H1 (cell line): ENCODE results near the gene ELMO3. TPM values are rescaled to one million over a fixed set of nuclear protein-coding genes. Genes with fewer than 3 reads are reported as not detected.

ENCODE experiments used
- CTCF ChIA-PET: fragments of 300-600 bp; sonication (Branson Sonifier 250); formaldehyde crosslinking; loops from one replicate; lab custom pipeline; 2021; ENCODE audit not compliant: partially characterized antibody; lab: Charles Lee
- POLR2A ChIA-PET: fragments of 300-600 bp; sonication (Branson Sonifier 250); formaldehyde crosslinking; loops from one replicate; lab custom pipeline; 2021; ENCODE audit warnings: inconsistent platforms; ENCODE audit not compliant: partially characterized antibody; lab: Charles Lee
- DNase-seq, 2 experiments: peaks; one replicate each; pipeline versions ENCODE4 v3.0.0 to v3.0.0-alpha.2; 2010 to 2022; ENCODE audit warnings: low spot score in 2 of 2, low read depth in 1 of 2, mixed read lengths in 1 of 2
- FAIRE-seq: peaks from 2 replicates; lab custom pipeline; 2011; peaks lifted over from hg19 to GRCh38; lab: Jason Lieb, UNC
- H2AFZ ChIP-seq: 2 replicates; pipeline ENCODE4 v1.8.1; 2012; ENCODE audit warnings: low read length, inconsistent platforms
- H2AK5ac ChIP-seq: 2 replicates; pipeline ENCODE4 v1.6.1; 2013; ENCODE audit warnings: low read depth, low read length
- H2BK120ac ChIP-seq: replicated peaks from 2 replicates; pipeline ENCODE3; 2013; ENCODE audit warnings: low read depth, low read length, inconsistent platforms
- H2BK12ac ChIP-seq: 2 replicates; pipeline ENCODE4 v1.6.1; 2013; ENCODE audit warnings: low read depth, low read length
- H2BK15ac ChIP-seq: 2 replicates; pipeline ENCODE4 v1.6.1; 2013; ENCODE audit warnings: low read length
- H2BK20ac ChIP-seq: 2 replicates; pipeline ENCODE4 v1.6.1; 2013; ENCODE audit warnings: low read length
- H2BK5ac ChIP-seq: 2 replicates; pipeline ENCODE4 v1.6.1; 2013; ENCODE audit warnings: low read depth, low read length
- H3K14ac ChIP-seq: 2 replicates; pipeline ENCODE4 v1.6.1; 2013; ENCODE audit warnings: inconsistent platforms; ENCODE audit not compliant: insufficient read length
- H3K18ac ChIP-seq: 2 replicates; pipeline ENCODE4 v1.6.1; 2013; ENCODE audit warnings: low read length; ENCODE audit errors: extremely low read depth
- H3K23ac ChIP-seq: 2 replicates; pipeline ENCODE4 v1.6.1; 2013; ENCODE audit warnings: inconsistent platforms; ENCODE audit not compliant: insufficient read length
- H3K23me2 ChIP-seq: 2 replicates; pipeline ENCODE4 v1.6.1; 2013; ENCODE audit warnings: low read depth, low read length
- H3K27ac ChIP-seq: 2 replicates; pipeline ENCODE4 v1.6.1; 2011; ENCODE audit warnings: low read depth, low read length, inconsistent platforms
- H3K27me3 ChIP-seq, 4 experiments: replicated peaks in 1 of 4; 1 replicate in 1 of 4; 2 replicates in 3 of 4; pipeline versions ENCODE4 v1.6.1 to v1.8.1; 2011 to 2013; ENCODE audit warnings: low read length in 3 of 4, mild to moderate bottlenecking in 3 of 4, inconsistent platforms in 2 of 4, mixed read lengths in 2 of 4, moderate library complexity in 1 of 4; ENCODE audit not compliant: control insufficient read depth in 3 of 4, insufficient read depth in 3 of 4; ENCODE audit errors: extremely low read depth in 1 of 4
- H3K36me3 ChIP-seq, 4 experiments: 2 replicates each; pipeline versions ENCODE4 v1.6.1 to v1.8.1; 2011 to 2013; ENCODE audit warnings: mild to moderate bottlenecking in 4 of 4, low read length in 3 of 4, moderate library complexity in 2 of 4, control low read depth in 1 of 4, inconsistent platforms in 1 of 4; ENCODE audit not compliant: insufficient read depth in 4 of 4, control insufficient read depth in 2 of 4
- H3K4ac ChIP-seq: replicated peaks from 2 replicates; pipeline ENCODE3; 2013; ENCODE audit warnings: low read length, low read depth, mixed read lengths, inconsistent platforms; ENCODE audit not compliant: insufficient read length
- H3K4me1 ChIP-seq, 4 experiments: replicated peaks in 1 of 4; 1 replicate in 1 of 4; 2 replicates in 3 of 4; pipeline versions ENCODE4 v1.6.1 to v1.8.1; 2011 to 2013; ENCODE audit warnings: low read length in 3 of 4, inconsistent platforms in 2 of 4, mixed read lengths in 1 of 4; ENCODE audit not compliant: insufficient read depth in 4 of 4, control insufficient read depth in 3 of 4
- H3K4me2 ChIP-seq, 2 experiments: 2 replicates each; pipeline versions ENCODE4 v1.6.1 to v1.8.1; 2011 to 2013; ENCODE audit warnings: low read depth in 2 of 2, low read length in 2 of 2, control low read depth in 1 of 2, inconsistent platforms in 1 of 2, mild to moderate bottlenecking in 1 of 2; ENCODE audit not compliant: insufficient read depth in 1 of 2
- H3K4me3 ChIP-seq, 4 experiments: fragments of 200-600, 300-600 bp in 1 of 4; sonication (generic), shearing (Covaris generic), sonication (Bioruptor Twin) in 1 of 4; 2 replicates each; pipeline versions ENCODE4 v1.5.1 to v1.8.1; 2011 to 2016; ENCODE audit warnings: low read length in 4 of 4, low read depth in 3 of 4, control low read depth in 2 of 4, inconsistent platforms in 2 of 4, mild to moderate bottlenecking in 2 of 4, mixed read lengths in 1 of 4, moderate library complexity in 1 of 4; ENCODE audit not compliant: insufficient read depth in 2 of 4; ENCODE audit errors: extremely low read depth in 1 of 4
- H3K56ac ChIP-seq: replicated peaks from 2 replicates; pipeline ENCODE3; 2013; ENCODE audit warnings: low read depth, mild to moderate bottlenecking, mixed read lengths, low read length, inconsistent platforms; ENCODE audit not compliant: insufficient read length
- H3K79me1 ChIP-seq: 2 replicates; pipeline ENCODE4 v1.6.1; 2013; ENCODE audit warnings: low read depth, low read length, control low read depth
- H3K79me2 ChIP-seq, 2 experiments: 2 replicates each; pipeline versions ENCODE4 v1.6.1 to v1.8.1; 2012 to 2013; ENCODE audit warnings: low read length in 2 of 2, mild to moderate bottlenecking in 2 of 2, inconsistent platforms in 1 of 2; ENCODE audit not compliant: insufficient read depth in 2 of 2, control insufficient read depth in 1 of 2
- H3K9ac ChIP-seq, 4 experiments: replicated peaks in 1 of 4; 1 replicate in 1 of 4; 2 replicates in 3 of 4; pipeline versions ENCODE4 v1.6.1 to v1.8.1; 2011 to 2013; ENCODE audit warnings: low read depth in 3 of 4, low read length in 3 of 4, control low read depth in 2 of 4, mild to moderate bottlenecking in 2 of 4, moderate library complexity in 2 of 4, inconsistent platforms in 1 of 4; ENCODE audit errors: extremely low read depth in 1 of 4
- H3K9me3 ChIP-seq, 2 experiments: 2 replicates each; pipeline versions ENCODE4 v1.6.1 to v1.8.1; 2012 to 2013; ENCODE audit warnings: mild to moderate bottlenecking in 2 of 2, moderate library complexity in 2 of 2, control low read depth in 1 of 2, inconsistent platforms in 1 of 2, low read depth in 1 of 2, low read length in 1 of 2, mixed read lengths in 1 of 2; ENCODE audit not compliant: insufficient read depth in 2 of 2
- H4K20me1 ChIP-seq, 2 experiments: replicated peaks in 1 of 2; 2 replicates each; pipeline versions ENCODE3 to v1.8.1; 2011 to 2013; ENCODE audit warnings: inconsistent platforms in 2 of 2, low read length in 2 of 2, mild to moderate bottlenecking in 1 of 2; ENCODE audit not compliant: insufficient read depth in 2 of 2, control insufficient read depth in 1 of 2
- H4K5ac ChIP-seq: 2 replicates; pipeline ENCODE4 v1.6.1; 2013; ENCODE audit warnings: low read length, low read depth, mixed read lengths, inconsistent platforms; ENCODE audit not compliant: insufficient read length
- H4K8ac ChIP-seq: 2 replicates; pipeline ENCODE4 v1.8.0; 2013; ENCODE audit warnings: mild to moderate bottlenecking, moderate library complexity, low read length, inconsistent platforms; ENCODE audit not compliant: insufficient read depth; ENCODE audit errors: extremely low read depth
- H4K91ac ChIP-seq: replicated peaks from 2 replicates; pipeline ENCODE3; 2013; ENCODE audit warnings: low read length, mixed read lengths, inconsistent platforms; ENCODE audit not compliant: insufficient read length
- EZH2 ChIP-seq: fragments of 200-600 bp; sonication (generic); IDR thresholded peaks from 2 replicates; pipeline ENCODE4 v1.7.1; 2012; ENCODE audit warnings: low read depth, mild to moderate bottlenecking, moderate library complexity, low read length, inconsistent platforms; ENCODE audit not compliant: severe bottlenecking
- JUND ChIP-seq: IDR thresholded peaks from 2 replicates; pipeline ENCODE4 v1.6.1; 2011; ENCODE audit warnings: mild to moderate bottlenecking, improper control_type of control experiment, low read length
- KDM4A ChIP-seq: IDR thresholded peaks from one replicate; pipeline ENCODE4 v1.7.1; 2012; ENCODE audit warnings: low read depth, mild to moderate bottlenecking, moderate library complexity, low read length, inconsistent platforms; ENCODE audit not compliant: severe bottlenecking
- KDM5A ChIP-seq: fragments of 200-600 bp; IDR thresholded peaks from 2 replicates; pipeline ENCODE4 v1.7.1; 2012; ENCODE audit warnings: mild to moderate bottlenecking, low read length, inconsistent platforms, mixed read lengths
- RNF2 ChIP-seq: fragments of 200-900, 300-1000 bp; sonication (generic); IDR thresholded peaks from 2 replicates; pipeline ENCODE4 v1.7.1; 2016; ENCODE audit warnings: borderline replicate concordance, low read depth, mild to moderate bottlenecking, antibody characterized with exemption, low read length; ENCODE audit not compliant: poor library complexity, severe bottlenecking; ENCODE audit errors: missing control alignments
- SIN3A ChIP-seq, 2 experiments: IDR thresholded peaks in 1 of 2; conservative IDR thresholded peaks in 1 of 2; 2 replicates each; pipeline ENCODE4 v1.6.1; 2011 to 2012; ENCODE audit warnings: low read length in 2 of 2, improper control_type of control experiment in 1 of 2, low read depth in 1 of 2, mild to moderate bottlenecking in 1 of 2
- TAF1 ChIP-seq: IDR thresholded peaks from 2 replicates; pipeline ENCODE4 v1.6.1; 2011; ENCODE audit warnings: mild to moderate bottlenecking, low read depth, low read length
- TEAD4 ChIP-seq: IDR thresholded peaks from 2 replicates; pipeline ENCODE4 v1.6.1; 2012; ENCODE audit warnings: low read depth, low read length, inconsistent platforms, mixed read lengths
- WGBS, 2 experiments: shearing (Covaris generic) in 1 of 2; methylation state at CpG; one replicate each; pipeline versions ENCODE4 v1.1.6 to v1.1.7; 2013 to 2015; ENCODE audit warnings: low lambda C conversion rate in 2 of 2, mixed read lengths in 2 of 2, inconsistent platforms in 1 of 2, low coverage in 1 of 2, missing lambda C conversion rate in 1 of 2; ENCODE audit not compliant: insufficient replicate concordance in 2 of 2, insufficient coverage in 1 of 2, insufficient read length in 1 of 2; ENCODE audit errors: extremely low coverage in 1 of 2, missing lambda C conversion rate in 1 of 2; 5-methylcytosine and 5-hydroxymethylcytosine counted together
- polyA plus RNA-seq, 7 experiments: library from polyadenylated mRNA; depleted of rRNA in 3 of 7; stranded (reverse) in 5 of 7; unstranded in 2 of 7; fragments of >200 nt in 5 of 7; fragments of 200-250 nt in 2 of 7; gene quantifications; 1 replicate in 5 of 7; 2 replicates in 1 of 7; 4 replicates in 1 of 7; pipeline versions ENCODE4 v1.2.1 to v1.2.3, GENCODE V29; 2011 to 2013; ENCODE audit warnings: missing spikeins in 2 of 7, mixed read lengths in 2 of 7
- total RNA-seq: library from RNA; stranded (reverse); fragmentation: NEBNext Ultra II Directional; extraction: Animal tissue kit (Norgen Biotek cat#: 25700); gene quantifications from 2 replicates; pipeline ENCODE4 v1.2.1, GENCODE V29; 2021
- TF ChIP-seq, protein P1 (sequence below): IDR thresholded peaks from 2 replicates; pipeline ENCODE4 v1.6.1; 2012; ENCODE audit warnings: inconsistent platforms

Gene ELMO3
- total and polyA plus RNA-seq, 2 of the 8 experiments (the other 6 are each of a cell fraction or from before 2014, with no cell fraction given): 9.6 to 10.9 TPM

DNA sequence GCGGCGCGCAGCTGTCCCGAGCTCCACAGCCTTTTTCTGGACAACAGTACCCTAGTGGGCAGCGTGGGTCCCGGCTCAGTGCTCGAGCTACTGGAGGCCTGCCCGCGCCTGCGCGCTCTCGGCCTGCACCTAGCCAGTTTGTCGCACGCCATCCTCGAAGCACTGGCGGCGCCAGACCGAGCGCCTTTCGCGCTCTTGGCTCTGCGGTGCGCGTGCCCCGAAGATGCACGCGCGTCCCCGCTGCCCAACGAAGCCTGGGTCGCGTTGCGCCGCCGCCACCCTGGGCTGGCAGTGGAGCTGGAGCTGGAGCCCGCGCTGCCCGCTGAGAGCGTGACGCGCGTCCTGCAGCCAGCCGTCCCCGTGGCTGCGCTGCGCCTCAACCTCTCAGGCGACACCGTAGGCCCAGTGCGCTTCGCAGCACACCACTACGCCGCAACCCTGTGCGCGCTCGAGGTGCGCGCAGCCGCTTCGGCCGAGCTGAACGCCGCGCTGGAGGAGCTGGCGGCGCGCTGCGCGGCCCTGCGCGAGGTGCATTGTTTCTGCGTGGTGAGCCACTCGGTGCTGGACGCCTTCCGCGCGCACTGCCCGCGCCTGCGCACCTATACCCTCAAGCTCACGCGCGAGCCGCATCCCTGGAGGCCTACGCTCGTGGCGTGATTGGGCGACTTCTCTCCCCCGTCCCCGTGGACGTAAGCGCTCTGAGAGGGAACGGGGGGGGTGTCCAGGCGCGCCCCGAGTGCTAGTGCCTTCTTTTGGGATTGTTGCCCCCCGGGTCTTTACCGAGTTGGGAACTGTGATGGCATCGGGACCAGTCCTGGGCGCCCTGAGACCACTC is 35.5 kb upstream of the ELMO3 start:
- Histone ChIP-seq H2BK20ac (no peak overlapping the region), H3K9ac (no peak overlapping the region)
- POLR2A ChIA-PET: interaction anchor here (0.7 to 7.9 kb wide), 6 partner anchors 8 to 39 kb away, joined by 3 to 59 read pairs (median 10); partner anchors contain the start of genes B3GNT9 and MATCAP1
- TF ChIP-seq KDM4A (peak; percentile 80), RNF2 (peak; percentile 94), TAF1 (no peak), EZH2 (peak; percentile 98), TEAD4 (no peak), JUND (no peak), KDM5A (no peak), SIN3A (conservative IDR thresholded peaks at IDR 0.05 in 1 of 2, IDR thresholded peaks at IDR 0.05 in 1 of 2; ENCODE audit: low read depth in 1 of 2, low read length in 2 of 2) (0 out of 4 replicates have a peak, but pooled peaks of 1 of the 2 experiments have one; percentile 17)
- TF ChIP-seq, protein P1, sequence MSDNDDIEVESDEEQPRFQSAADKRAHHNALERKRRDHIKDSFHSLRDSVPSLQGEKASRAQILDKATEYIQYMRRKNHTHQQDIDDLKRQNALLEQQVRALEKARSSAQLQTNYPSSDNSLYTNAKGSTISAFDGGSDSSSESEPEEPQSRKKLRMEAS: peak; percentile 54; the same call in 1 of the 2 replicates

More for the DNA sequence above, 35.5 kb upstream of the ELMO3 start:
- H3K36me3 ChIP-seq: peaks cover 0 to 14% (median 0%) of the 10 kb centered on the region in 4 experiments; a peak in 1 of 8 replicates
- FAIRE-seq: no peak
- whole genome bisulfite sequencing, 2 experiments: 4% methylated on average over 92 of the region's 99 CpGs; no CpG with 5 or more reads in 1 of the 2 experiments
- H3K23ac ChIP-seq: no peak overlapping the region
- H3K27me3 ChIP-seq: peaks cover 93 to 100% (median 99%) of the 10 kb centered on the region in 4 experiments
- CTCF ChIA-PET: interaction anchor here (0.6 to 19.3 kb wide), 15 partner anchors 6 to 481 kb away, joined by 3 to 291 read pairs (median 5); partner anchors contain the start of genes B3GNT9, ELMO3, FBXL8 and HSF4
- peaks cover 2 to 23% of the 10 kb centered on the region in 2 experiments for H4K20me1 ChIP-seq
- peak overlapping the region; percentile 48; the same call in 1 of the 2 replicates for H3K18ac ChIP-seq
- H2BK15ac ChIP-seq: no peak overlapping the region; the same call in 1 of the 2 replicates
- H3K4me1 ChIP-seq: peaks cover 0 to 33% (median 30%) of the 10 kb centered on the region in 4 experiments; a peak in 6 of 7 replicates
- no peak overlapping the region for H4K8ac ChIP-seq
- no peak overlapping the region for H2BK120ac ChIP-seq
- peak overlapping the region; percentile 11 to 56 (median 22); a peak in 6 of 8 replicates for H3K4me3 ChIP-seq
- peak overlapping the region; percentile 71 to 98 for H3K4me2 ChIP-seq
- no peaks in the 10 kb centered on the region for H3K79me1 ChIP-seq
- no peak overlapping the region for H3K14ac ChIP-seq
- H3K4ac ChIP-seq: peak overlapping the region; percentile 85
- H3K56ac ChIP-seq: no peak overlapping the region
- no peak overlapping the region for H3K27ac ChIP-seq
- H3K9me3 ChIP-seq: no peaks in the 10 kb centered on the region
- H2BK12ac ChIP-seq: no peak overlapping the region
- H2BK5ac ChIP-seq: no peak overlapping the region
- H2AK5ac ChIP-seq: no peak overlapping the region
- no peak overlapping the region for H4K5ac ChIP-seq
- DNase-seq: peak in 1 of 2 experiments; percentile 73
- no peak overlapping the region for H4K91ac ChIP-seq
- H3K79me2 ChIP-seq: no peaks in the 10 kb centered on the region
- H3K23me2 ChIP-seq: peaks cover 15% of the 10 kb centered on the region
- peak overlapping the region; percentile 75; the same call in 1 of the 2 replicates for H2AFZ ChIP-seq
